SU-DHL-6 (cell line): ENCODE data around the gene POC1A.

Experiments used
- H2AFZ ChIP-seq: fragments of 200-600 bp; sonication (generic); 2 replicates; pipeline ENCODE4 v1.6.1; 2014; ENCODE audit warnings: low read depth, mild to moderate bottlenecking, moderate library complexity, mixed read lengths, antibody characterized with exemption, low read length; ENCODE audit not compliant: severe bottlenecking
- H3F3A ChIP-seq: fragments of 200-600 bp; shearing (Covaris generic); 2 replicates; pipeline ENCODE4 v1.6.0; 2016; ENCODE audit warnings: antibody characterized with exemption, mild to moderate bottlenecking; ENCODE audit not compliant: insufficient read depth
- H3K27ac ChIP-seq: fragments of 200-600 bp; sonication (generic); 2 replicates; pipeline ENCODE4 v1.5.1; 2016; ENCODE audit warnings: low read depth, mild to moderate bottlenecking, low read length, moderate library complexity, mixed read lengths
- H3K27me3 ChIP-seq: fragments of 200-600 bp; sonication (generic), shearing (Covaris generic); 2 replicates; pipeline ENCODE4 v1.6.0; 2014; ENCODE audit warnings: mild to moderate bottlenecking, low read length
- H3K36me3 ChIP-seq: fragments of 200-600 bp; sonication (generic); 2 replicates; pipeline ENCODE4 v1.6.1; 2014; ENCODE audit warnings: mild to moderate bottlenecking, low read length, mixed read lengths
- H3K4me2 ChIP-seq: fragments of 300-600, 200-600 bp; shearing (Covaris generic), sonication (generic); 2 replicates; pipeline ENCODE4 v1.6.0; 2014; ENCODE audit warnings: low read length, low read depth, mild to moderate bottlenecking; ENCODE audit not compliant: poor library complexity, severe bottlenecking
- H3K4me3 ChIP-seq: fragments of 200-600 bp; sonication (generic); 2 replicates; pipeline ENCODE4 v1.5.1; 2014; ENCODE audit warnings: antibody characterized with exemption, low read length, mild to moderate bottlenecking, mixed read lengths; ENCODE audit not compliant: insufficient read depth, poor library complexity, severe bottlenecking
- H3K79me2 ChIP-seq: fragments of 200-600 bp; sonication (generic); 2 replicates; pipeline ENCODE4 v1.6.1; 2014; ENCODE audit warnings: mild to moderate bottlenecking, low read length, moderate library complexity; ENCODE audit not compliant: insufficient read depth
- H3K9ac ChIP-seq: fragments of 200-600 bp; sonication (generic); 2 replicates; pipeline ENCODE4 v1.7.0; 2014; ENCODE audit warnings: mild to moderate bottlenecking, low read length
- H3K9me2 ChIP-seq: fragments of 200-600 bp; sonication (generic); replicated peaks from 2 replicates; pipeline ENCODE4 v1.6.1; 2014; ENCODE audit warnings: low read length; ENCODE audit not compliant: insufficient read depth
- H3K9me3 ChIP-seq: fragments of 200-600 bp; sonication (generic); 2 replicates; pipeline ENCODE4 v1.6.1; 2014; ENCODE audit warnings: low read length, mixed read lengths; ENCODE audit not compliant: insufficient read depth
- H4K20me1 ChIP-seq: fragments of 200-600 bp; sonication (generic); 2 replicates; pipeline ENCODE4 v1.6.1; 2014; ENCODE audit warnings: low read depth, mild to moderate bottlenecking, antibody characterized with exemption, low read length, moderate library complexity, mixed read lengths
- EZH2phosphoT487 ChIP-seq: fragments of 200-600 bp; sonication (generic), shearing (Covaris generic); conservative IDR thresholded peaks from 2 replicates; pipeline ENCODE4 v1.6.1; 2018; ENCODE audit warnings: mild to moderate bottlenecking, antibody characterized with exemption, low read length, moderate library complexity, mixed read lengths
- TF ChIP-seq, protein P1 (sequence below): fragments of 200-600 bp; sonication (generic); IDR thresholded peaks from one replicate; pipeline ENCODE4 v1.5.1; 2017; ENCODE audit warnings: antibody characterized with exemption, mild to moderate bottlenecking, low read length, moderate library complexity; ENCODE audit not compliant: insufficient read depth, poor library complexity, severe bottlenecking

The POC1A gene

GRCh38 chr3:52197499-52197841 lies 43.2 kb upstream of the POC1A start:
- Histone ChIP-seq H3K36me3 (no peaks in the 10 kb centered on the region; the same call in 1 of the 2 replicates), H3F3A (no peaks in the 10 kb centered on the region), H3K79me2 (peaks cover 14% of the 10 kb centered on the region), H3K4me3 (peak overlapping the region; percentile 93), H3K9me3 (no peaks in the 10 kb centered on the region), H3K27ac (0 out of 2 replicates have a peak overlapping the region, but pooled peaks have one; percentile 34), H3K9ac (peak overlapping the region; percentile 95), H3K4me2 (peak overlapping the region; percentile 94), H3K9me2 (no peaks in the 10 kb centered on the region), H4K20me1 (no peaks in the 10 kb centered on the region), H3K27me3 (no peaks in the 10 kb centered on the region), H2AFZ (peak overlapping the region; percentile 94)
- TF ChIP-seq EZH2phosphoT487, result no peak
- TF ChIP-seq, protein P1, sequence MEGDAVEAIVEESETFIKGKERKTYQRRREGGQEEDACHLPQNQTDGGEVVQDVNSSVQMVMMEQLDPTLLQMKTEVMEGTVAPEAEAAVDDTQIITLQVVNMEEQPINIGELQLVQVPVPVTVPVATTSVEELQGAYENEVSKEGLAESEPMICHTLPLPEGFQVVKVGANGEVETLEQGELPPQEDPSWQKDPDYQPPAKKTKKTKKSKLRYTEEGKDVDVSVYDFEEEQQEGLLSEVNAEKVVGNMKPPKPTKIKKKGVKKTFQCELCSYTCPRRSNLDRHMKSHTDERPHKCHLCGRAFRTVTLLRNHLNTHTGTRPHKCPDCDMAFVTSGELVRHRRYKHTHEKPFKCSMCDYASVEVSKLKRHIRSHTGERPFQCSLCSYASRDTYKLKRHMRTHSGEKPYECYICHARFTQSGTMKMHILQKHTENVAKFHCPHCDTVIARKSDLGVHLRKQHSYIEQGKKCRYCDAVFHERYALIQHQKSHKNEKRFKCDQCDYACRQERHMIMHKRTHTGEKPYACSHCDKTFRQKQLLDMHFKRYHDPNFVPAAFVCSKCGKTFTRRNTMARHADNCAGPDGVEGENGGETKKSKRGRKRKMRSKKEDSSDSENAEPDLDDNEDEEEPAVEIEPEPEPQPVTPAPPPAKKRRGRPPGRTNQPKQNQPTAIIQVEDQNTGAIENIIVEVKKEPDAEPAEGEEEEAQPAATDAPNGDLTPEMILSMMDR, result no peak

GRCh38 chr3:52196977-52197376 lies 42.8 kb upstream of the POC1A start:
- Histone ChIP-seq H3K4me2 (no peak overlapping the region), H3K4me3 (no peak overlapping the region), H3K79me2 (peaks cover 14% of the 10 kb centered on the region), H4K20me1 (no peaks in the 10 kb centered on the region), H3K36me3 (no peaks in the 10 kb centered on the region; the same call in 1 of the 2 replicates), H3K9me2 (no peaks in the 10 kb centered on the region), H3K9ac (no peak overlapping the region), H2AFZ (no peak overlapping the region), H3F3A (no peaks in the 10 kb centered on the region), H3K9me3 (no peaks in the 10 kb centered on the region), H3K27ac (no peak overlapping the region), H3K27me3 (no peaks in the 10 kb centered on the region)
- TF ChIP-seq, protein P1, result no peak
- TF ChIP-seq EZH2phosphoT487, result no peak

DNA sequence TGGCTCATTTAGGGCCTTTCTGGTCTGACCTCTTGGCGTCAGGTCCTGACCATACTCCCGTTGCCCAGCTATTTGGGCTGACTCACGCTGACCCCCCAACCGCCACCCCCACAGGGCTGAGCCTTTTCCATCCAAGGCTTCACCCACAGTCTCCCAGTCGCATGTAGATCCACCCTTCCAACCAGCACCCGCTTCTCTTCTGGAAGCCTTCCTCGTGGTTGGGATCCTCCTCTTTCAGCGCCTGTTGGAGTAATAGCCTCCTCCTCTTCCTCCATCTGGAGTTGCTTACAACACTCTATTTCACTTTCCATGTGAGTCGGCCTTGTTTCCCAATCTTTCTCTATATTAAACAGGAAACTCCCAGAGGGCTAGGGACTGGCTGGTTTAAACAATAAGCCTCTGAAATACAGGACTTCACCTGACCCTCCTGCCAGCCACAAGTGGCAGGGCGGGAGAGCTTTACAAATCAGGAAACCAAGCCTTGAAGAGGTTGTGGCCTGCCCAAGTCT lies 41.7 kb upstream of the POC1A start:
- Histone ChIP-seq H2AFZ (no peak overlapping the region), H3K27ac (no peak overlapping the region)

More for the DNA sequence above, 41.7 kb upstream of the POC1A start:
- no peak overlapping the region for H3K9ac ChIP-seq
- H4K20me1 ChIP-seq, result no peaks in the 10 kb centered on the region
- no peak overlapping the region for H3K4me2 ChIP-seq
- peaks cover 14% of the 10 kb centered on the region for H3K79me2 ChIP-seq
- no peaks in the 10 kb centered on the region for H3F3A ChIP-seq
- H3K36me3 ChIP-seq, result no peaks in the 10 kb centered on the region
- H3K27me3 ChIP-seq, result no peaks in the 10 kb centered on the region
- H3K4me3 ChIP-seq, result no peak overlapping the region
- TF ChIP-seq, protein P1, result no peak
- TF ChIP-seq EZH2phosphoT487, result no peak
- no peaks in the 10 kb centered on the region for H3K9me3 ChIP-seq
- H3K9me2 ChIP-seq, result no peaks in the 10 kb centered on the region
